NCI-H187 (cell line): Measurements from ENCODE around the gene SOCS2.
"Not testable (repeated sequence)": the region's sequence is repeated elsewhere in the genome, so short reads cannot be mapped to it uniquely, and the experiment has no call there.

Experiments used
- DNase-seq, 2 experiments: peaks; one replicate each; lab custom pipeline; 2025; lab: John Stamatoyannopoulos, UW

The SOCS2 gene, protein sequence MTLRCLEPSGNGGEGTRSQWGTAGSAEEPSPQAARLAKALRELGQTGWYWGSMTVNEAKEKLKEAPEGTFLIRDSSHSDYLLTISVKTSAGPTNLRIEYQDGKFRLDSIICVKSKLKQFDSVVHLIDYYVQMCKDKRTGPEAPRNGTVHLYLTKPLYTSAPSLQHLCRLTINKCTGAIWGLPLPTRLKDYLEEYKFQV

DNA sequence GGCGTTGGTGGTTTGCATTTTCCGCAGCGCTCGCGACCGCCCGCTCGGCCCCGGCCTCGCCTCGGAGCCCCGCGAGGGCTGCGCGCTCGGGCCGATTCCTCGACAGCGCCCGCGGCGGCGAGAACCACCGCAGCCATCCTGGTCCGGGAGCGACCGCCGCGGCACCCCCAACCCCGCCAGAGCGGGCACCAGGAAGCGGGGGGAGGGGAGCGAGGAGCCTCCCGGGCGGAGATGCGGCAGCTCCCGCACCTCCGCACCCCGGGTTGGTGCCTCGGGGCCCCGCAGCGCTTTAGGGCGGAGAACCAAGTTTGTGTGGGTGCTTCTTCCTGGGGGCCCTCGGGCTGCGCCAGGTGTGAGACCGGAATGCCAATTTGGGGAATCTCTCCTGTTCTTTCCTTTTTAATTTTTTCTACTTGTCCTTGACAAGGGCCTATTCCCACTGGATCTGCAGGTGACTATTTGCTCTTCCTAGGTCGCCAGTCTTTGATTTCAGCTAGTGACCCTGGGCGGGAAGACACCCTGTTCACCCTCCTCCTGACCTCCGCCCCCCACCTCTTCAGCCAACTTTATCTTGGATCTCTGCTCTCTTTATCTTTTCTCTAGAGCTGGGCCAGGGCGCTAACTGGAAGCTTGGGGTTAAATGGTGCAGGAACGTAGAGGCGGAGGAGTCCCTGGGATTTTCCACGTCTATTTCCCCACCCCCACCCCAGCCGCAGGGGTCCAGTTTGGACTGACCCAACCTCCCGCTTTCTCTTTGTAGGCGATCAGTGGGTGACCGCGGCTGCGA lies at the start of gene SOCS2:
Gene SOCS2, plus strand, starts transcription at position 751 of the 787 bp plus-strand sequence. CDS start 223 bp downstream, outside the sequence.
- no peak for DNase-seq

DNA sequence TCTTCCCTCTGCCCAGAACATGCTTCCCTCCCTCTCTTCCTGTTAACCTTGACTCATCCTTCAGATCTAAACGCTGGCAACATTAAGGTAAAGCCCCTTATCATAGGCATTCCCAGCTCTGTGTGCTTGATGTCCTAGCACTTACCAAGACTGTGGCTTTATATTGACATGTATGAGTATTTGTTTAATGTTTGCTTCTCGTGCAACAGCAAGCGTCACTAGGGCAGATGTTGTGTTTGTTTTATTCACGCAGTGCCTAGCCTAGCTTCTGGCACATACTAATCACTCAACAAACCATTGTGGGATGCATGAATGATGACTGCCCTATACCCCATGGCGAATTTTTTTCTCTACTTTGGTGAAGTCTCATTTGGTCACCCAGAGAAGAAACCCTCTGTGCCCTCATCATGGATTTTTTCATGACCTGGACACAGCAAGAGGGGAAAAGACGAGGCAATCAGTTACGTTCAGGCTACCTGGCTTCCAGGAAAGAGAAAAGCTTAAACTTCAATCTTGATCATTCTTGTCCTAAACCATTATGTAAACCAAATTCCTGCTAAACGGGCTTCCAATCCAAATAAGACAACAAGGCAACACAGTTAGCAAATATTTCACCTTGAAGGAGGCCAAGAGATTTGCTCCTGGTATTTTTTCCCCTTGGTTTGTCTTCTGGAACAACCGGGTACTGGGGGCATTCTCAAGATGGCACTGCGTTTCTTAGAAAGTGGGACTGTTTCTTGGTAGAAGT lies 47.9 kb upstream of the SOCS2 start:
- DNase-seq = no peak

DNA sequence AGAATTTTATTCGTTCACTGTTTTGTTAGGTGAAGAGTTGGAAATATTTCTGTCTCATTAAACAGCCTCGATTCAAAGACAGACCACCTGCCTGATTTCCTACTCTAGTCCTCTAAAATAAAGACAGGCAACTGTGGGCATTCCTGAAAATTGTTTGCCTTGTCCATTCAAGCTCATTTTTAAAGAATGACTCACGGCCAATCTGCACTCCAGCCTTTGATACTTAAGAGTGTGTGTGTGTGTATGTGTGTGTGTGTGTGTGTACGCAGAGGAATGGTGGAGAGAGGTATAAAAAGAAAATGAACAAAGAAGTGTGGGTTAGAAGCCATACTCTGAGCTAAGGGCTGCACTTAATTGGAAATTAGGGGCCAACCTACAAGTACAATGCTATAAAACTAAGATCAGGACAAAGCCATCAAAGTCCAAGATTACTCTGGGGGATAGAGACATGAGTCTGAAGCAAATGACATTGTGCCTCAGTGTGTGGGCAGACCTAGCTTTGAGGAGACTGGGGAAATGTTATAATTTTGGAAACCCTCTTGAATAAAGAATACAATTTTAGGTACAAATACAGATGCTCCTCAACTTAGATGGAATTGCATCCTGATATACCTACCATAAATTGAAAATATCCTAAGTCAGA lies 45.6 kb upstream of the SOCS2 start:
- DNase-seq = no peak

DNA sequence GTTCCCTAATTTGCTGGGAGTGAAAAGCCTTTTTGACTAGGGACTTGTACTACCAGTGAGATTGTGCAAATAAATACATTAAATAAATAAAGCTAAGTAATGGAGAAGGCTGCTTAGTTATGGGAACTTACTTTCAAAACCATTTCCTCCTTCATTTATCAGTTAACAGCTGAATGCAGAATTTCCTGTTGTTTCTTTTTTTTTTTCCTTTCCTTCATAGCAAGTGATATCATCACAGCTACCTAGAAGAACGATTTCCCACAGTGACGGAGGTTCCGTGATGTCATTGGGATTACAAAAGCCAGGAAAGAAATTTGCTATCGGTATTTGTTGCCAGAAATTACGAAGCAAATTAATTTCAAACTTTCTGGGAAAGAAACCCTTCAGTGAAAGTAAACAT lies 42.1 kb upstream of the SOCS2 start:
- no peak for DNase-seq

DNA sequence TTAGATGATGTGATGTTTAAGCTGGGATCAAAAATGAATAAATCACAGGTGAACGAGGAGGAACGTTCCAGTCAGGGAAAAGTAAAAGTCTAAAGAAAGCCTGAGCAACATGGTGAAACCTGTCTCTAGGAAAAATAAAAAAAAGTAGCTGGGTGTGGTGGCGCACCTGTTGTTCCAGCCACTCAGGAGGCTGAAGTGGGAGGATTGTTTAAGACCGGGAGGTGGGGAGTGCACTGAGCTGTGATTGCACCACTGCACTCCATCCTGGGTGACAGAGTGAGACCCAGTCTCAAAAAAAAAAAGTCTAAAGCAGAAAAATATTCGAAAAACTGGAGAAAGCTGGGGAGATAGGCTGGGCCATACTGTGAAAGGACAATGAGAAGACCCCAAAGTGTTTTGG lies 39.2 kb upstream of the SOCS2 start:
- no peak for DNase-seq

DNA sequence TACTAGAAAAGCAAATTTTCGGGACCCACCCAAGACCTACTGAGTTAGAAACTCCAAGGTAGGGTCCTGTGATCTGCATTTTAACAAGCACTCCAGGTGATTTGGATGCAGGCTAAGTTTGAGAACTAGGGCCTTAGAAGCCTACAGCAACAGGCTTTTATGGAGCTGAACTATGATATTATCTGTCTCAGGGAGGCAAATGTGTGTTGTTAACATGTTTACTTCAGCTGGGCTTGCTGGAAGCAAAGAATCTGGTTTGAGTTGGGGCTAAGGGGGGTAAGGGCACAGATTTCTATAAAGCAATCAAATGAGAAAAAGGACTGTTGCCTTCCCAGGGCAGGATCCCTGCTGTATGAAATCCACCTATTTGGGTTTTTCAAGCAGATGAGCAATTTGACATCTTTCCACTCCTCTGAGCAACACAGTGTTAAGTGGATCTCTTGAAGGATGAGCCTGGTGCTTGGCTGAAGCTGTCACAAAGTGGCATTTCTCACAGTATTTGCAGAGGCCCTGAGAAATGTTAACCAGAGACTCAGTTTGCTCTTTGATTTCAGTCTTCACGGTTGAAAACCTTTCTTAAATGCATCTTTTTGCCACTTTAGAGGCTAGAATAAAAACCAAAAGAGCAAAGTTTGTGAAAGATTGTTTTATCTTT lies 36.2 kb upstream of the SOCS2 start:
- DNase-seq = no peak

DNA sequence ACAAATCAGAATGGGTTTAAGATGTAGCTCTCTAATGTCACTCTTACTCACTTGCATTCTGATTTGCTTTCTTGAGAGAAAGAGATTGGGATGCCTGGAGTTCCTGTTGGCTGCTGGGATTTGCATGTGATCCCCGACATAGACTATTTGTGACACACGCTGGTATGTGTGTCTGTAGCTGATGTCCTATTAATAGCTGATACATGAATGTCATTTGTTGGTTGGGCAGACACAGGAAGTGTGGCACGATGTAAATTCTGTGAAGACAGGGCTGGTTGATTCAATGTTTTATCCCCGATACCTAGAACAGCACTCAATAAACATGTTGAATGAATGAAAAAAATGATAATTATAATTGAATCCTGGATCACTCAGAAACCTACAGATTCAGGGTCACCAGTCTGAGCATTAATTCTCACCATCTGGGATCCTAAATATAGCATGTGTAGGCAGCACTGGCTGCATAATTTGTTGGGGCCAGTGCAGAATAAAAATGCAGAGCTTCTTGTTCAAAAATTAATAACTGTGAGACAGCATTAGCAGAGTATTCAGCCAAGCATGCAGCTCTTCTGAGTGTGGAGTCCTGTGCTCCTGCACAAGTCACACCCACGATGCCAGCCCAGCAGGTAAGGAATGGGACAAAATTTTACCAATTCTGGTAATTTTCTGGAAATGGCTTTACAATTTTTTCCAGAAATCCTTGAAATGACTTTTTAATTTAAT lies 35.5 kb upstream of the SOCS2 start:
- DNase-seq = no peak

DNA sequence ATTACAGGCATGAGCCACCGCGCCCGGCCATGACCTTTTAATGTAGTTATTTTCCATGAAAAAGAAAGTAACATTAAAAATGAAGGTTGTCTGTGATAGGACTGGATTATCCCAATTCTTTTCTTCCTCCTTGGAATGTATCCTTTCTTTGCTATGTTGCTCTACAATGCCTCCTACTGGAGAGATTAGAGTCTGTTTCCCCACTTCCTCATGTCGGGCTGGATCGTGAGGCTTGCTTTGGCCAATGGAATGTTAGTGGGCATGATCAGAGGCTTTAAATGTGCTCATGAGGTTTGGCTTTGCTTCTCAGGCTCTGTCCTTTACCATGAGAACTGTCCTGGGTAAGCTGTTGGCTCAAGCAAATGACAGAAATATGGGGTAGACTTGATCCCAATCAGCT lies 34.7 kb upstream of the SOCS2 start:
- DNase-seq = no peak

DNA sequence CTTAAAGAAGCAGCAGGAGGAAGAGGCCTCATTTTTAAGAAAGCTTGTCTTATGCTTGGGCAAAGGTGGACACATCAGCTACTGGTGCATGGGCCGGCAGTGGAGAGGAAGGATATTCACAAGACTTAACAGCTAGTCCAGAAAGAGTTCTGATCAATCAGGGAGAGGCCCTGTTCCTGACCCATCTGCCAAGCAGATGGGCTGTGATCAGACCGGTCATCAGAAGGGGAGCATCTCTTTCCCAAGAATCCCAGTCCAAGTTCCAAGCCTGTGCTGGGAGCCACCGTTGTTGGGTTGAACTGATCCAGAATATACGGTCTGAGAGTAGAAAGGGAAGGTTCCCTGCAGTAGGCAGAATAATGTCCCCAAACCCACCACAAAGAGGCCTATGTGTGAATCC lies 32.7 kb upstream of the SOCS2 start:
- DNase-seq = no peak

DNA sequence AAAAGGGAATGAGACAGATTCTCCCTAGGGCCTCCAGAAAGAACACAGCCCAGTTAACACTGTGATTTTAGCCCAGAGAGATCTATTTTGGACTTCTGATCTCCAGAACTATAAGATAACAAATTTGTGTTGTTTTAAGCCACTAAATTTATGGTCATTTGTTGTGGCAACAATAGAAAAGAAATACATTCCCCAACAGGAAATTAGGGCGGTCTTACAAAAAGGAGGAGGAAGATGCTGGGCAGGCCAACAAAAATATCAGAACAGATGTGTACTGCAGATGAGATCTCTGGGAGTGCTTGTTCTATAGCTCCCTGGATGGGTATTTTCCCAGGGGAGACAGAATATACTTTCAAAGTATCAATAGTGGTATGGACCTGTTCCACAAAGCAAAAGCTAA lies 32.0 kb upstream of the SOCS2 start:
- DNase-seq = no peak

DNA sequence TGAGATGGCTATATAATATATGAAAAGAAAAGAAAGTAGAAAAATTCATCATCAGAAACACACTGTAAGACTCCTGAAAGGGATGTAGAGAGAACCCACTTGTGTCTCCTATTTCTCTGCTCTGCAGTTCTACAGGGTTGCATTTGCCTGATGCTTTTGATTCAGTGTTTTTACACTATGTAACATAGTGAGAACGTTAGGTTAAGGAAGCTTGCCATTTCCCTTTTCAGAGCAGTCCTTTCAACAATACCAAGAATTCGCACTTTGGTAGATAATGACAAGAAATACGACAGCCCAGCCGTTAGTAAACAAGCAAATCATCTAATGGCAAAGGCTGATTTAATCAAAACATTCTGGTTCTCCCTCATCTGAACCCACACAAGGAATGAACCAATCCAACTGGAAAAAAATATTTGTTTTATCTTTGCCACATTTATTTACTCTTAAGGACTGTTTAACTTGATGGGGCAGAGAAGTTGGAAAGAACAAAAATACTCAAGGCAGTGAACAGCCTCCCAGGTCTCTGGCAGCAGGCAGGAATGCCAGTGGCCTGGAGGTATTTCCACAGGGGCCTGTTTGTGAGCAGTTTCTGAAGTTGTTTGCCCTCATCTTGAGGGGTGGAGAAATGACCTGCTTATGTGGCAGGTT lies 30.8 kb upstream of the SOCS2 start:
- no peak for DNase-seq

DNA sequence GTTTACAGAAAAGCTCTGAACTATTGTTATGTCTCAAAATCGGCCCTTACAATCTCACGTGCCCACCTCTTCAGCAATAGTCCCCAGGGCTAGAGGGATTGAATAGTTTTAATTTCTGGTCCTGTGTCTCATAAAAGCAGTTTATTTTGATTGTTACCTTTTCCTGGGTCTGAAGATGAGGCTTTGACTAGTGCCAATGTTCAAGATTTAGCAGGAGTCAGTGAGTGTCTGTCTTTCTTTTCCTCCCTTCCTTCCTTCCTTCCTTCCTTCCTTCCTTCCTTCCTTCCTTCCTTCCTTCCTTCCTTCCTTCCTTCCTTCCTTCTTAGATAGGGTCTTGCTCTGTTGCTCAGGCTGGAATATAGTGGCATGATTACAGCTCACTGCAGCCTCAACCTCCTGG lies 24.7 kb upstream of the SOCS2 start:
- DNase-seq = no peak

DNA sequence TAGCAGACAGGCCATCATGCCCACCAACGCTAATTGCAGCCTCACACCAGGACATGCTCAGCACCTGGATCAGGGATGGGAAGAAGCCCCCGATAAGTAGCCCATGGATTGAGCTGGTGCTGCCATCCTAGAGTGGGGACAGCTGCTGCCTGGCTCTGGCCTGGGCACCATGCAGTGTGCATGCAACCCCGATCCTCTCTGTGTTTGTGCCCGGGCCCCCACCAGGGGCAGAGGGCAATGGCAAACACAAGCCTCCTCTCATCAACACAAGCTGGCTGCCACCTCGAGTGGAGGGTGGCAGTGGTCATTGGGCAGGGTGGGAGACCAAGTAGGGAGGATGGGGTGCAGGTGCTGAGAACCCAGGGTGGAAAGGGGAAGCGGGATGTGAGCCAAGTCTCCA lies 23.3 kb upstream of the SOCS2 start:
- DNase-seq = no peak

DNA sequence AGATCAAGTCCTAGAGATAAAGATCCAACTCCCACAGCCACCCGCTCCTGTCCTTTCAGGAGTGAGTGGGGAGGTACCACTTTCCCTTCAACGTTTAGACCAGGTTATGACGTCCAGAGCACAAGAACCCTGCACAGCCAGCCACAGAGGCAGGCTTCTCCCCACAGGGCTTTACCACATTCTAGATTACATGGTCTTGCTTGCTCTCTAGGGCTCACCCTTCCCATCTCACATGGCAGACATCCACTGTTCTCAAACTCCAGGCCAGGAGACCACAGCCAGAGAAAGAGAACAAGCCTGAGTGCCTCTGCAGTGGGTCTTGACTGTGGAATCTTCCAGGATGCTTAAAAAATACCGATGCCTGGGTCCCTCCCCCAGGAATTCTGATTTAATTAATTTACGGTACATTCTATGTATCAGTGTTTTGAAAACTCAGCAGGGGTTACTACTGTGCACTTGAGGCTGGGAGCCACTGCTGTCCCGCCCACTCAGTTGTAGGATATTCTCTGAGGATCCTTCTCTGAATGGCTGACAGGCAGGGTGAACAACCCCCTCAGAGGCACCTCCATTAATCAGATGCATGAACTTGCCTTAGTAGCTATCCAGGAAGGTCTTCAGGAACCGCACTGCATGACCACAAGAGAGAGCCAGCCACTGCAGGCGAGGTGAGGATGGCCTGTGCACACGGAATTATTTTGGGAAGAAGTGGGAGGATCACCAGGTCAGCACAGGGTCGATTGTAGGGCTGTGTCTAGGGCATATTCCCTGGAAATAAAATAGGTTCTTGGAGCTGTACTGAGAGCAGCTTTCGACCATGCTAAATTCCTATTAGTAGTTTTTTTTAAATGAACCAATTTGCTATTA lies 21.5 kb upstream of the SOCS2 start:
- DNase-seq = no peak

DNA sequence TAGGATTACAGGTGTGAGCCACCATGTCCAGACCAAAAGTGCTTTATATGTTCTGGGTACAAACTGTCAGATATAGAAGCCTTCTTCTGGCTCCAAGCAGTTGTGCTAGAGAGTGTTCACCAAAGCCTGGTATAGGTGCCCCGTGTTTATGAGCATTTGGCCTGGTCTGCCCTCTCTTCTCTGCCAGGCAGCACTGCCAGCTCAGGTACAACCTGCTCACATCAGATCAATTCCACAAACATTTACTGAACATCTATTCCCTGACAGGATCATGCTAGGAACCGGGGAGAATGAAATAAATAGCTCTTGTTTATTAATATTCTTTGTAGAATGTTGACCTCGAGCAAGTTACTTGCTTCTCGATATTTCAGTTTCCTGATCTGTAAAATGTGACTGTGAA lies 20.0 kb upstream of the SOCS2 start:
- no peak for DNase-seq

DNA sequence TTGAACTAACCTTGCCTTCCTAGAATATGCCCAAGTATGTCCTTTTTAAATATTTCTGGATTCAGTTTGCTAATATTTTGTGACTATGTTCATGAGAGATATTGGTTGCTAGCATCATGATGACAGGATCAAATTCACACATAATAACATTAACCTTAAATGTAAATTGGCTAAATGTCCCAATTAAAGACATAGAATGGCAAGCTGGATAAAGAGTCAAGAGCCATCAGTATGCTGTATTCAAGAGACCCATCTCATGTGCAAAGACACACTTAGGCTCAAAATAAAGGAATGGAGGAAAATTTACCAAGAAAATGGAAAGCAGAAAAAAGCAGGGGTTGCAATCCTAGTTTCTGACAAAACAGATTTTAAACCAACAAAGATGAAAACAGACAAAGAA lies 14.6 kb upstream of the SOCS2 start:
- not testable (repeated sequence) for DNase-seq

DNA sequence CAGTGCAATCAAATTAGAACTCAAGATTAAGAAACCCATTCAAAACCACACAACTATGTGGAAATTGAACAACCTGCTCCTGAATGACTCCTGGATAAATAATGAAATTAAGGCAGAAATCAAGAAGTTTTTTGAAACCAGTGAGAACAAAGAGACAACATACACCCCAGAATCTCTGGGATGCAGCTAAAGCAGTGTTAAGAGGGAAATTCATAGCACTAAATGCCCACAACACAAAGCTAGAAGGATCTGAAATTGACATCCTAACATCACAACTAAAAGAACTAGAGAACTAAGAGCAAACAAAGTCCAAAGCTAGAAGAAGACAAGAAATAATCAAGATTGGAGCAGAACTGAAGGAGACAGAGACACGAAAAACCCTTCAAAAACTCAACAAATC lies 13.8 kb upstream of the SOCS2 start:
- not testable (repeated sequence) for DNase-seq

DNA sequence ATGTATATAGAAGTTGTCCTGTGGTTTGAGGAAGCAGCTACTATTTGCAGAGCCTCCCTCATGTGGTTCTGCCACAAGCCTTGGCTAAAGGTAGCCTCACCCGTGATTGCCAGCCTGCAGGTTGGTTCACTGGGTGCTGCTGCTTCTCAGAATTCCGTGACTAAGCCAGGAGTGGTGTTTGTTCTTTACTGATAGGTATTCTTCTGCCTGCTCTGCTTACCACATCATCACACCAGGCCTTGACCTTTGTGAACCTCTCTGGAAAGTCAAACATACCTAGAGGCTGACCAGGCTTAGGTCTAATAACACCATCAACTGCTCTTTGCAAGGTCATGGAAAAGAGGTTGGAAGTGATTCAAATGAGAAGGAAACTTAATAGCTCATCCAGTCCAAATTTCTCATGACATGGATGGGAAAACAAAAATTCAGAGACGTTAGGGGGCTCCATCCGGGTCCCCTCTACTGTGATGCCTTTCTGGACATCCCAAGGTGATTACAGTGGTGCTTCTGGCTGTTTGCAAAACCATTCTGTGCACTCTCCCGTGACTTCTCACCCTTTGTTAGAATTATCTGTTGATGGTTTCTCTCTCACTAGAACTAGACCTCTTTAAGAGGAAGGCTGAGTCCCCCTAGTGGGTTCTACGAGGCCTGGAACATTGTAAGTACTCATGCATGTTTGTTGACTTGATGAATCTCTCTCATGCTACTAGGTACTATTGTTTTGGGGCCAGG lies 8.5 kb upstream of the SOCS2 start:
- no peak for DNase-seq

DNA sequence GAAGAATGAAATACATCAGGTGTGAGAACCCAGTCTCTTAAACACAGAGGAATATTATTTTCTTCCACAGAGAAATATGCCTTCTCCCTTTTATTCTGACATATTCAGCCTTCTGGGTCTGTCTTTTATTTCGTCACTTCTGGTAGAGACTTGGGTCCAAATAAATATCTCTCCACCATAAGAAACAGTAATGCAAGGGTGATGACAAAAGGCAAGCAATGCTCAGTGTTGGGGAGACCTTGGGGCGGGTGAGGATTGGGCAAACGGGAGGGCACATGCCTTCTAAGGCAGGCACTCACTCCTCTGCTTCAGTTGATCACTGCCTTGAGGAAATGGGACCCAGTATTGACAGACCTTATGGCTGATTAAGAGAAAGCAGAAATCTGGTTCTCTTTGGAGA lies 6.7 kb upstream of the SOCS2 start:
- no peak for DNase-seq
